Measurements from ENCODE around the gene INHBB.

DNA sequence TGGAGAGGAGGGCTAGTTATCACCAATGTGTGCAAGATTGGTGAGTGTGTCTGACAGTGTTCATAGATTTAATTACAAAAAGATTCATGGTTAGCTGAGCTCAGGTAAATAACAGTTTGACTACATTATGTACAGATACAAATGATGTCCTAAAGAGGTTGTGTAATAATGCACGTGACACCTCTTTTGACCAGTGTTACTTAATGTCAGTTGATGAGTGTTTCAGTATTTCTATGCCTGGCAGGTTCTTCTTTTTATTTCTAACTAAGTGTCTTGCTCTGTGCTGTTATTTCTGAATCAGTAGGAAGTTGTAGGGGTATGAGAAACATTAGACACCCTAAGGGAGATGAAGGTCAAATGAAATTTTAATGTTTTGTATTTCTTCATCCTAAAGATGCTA lies 7.9 kb upstream of the INHBB start:
- TF ChIP-seq CTCF (IDR thresholded peaks at IDR 0.05) (no peak), POLR2A (IDR thresholded peaks at IDR 0.05) (no peak)

Data from heart left ventricle (tissue), 13 donors.